Colonic mucosa (tissue), 4 donors: ENCODE results near the gene BMAL1. TPM values are rescaled to one million over a fixed set of nuclear protein-coding genes. Genes with fewer than 3 reads are reported as not detected.
"Not testable (repeated sequence)": the region's sequence is repeated elsewhere in the genome, so short reads cannot be mapped to it uniquely, and the experiment has no call there.

Experiments
- DNase-seq: peaks from one replicate; pipeline ENCODE4 v3.0.0-alpha.2; 2020
- H3K27ac ChIP-seq: fragments of 200-600 bp; one replicate; pipeline ENCODE4 v1.8.0; 2021
- H3K27me3 ChIP-seq: fragments of 200-600 bp; one replicate; pipeline ENCODE4 v1.8.0; 2021
- H3K36me3 ChIP-seq: fragments of 200-600 bp; one replicate; pipeline ENCODE4 v1.8.0; 2021
- H3K4me1 ChIP-seq: fragments of 200-600 bp; one replicate; pipeline ENCODE4 v1.8.0; 2021; ENCODE audit warnings: mild to moderate bottlenecking
- H3K4me3 ChIP-seq: fragments of 200-600 bp; one replicate; pipeline ENCODE4 v1.8.0; 2021
- H3K9ac ChIP-seq, 2 donors: one replicate each; pipeline ENCODE4 v1.7.0; 2013; ENCODE audit warnings: control low read depth in 2 of 2, low read depth in 2 of 2, low read length in 2 of 2
- H3K9me3 ChIP-seq: fragments of 200-600 bp; one replicate; pipeline ENCODE4 v1.8.0; 2021
- CTCF ChIP-seq: fragments of 200-600 bp; IDR thresholded peaks from one replicate; pipeline ENCODE4 v1.8.0; 2022; ENCODE audit warnings: antibody characterized with exemption, mild to moderate bottlenecking
- intact Hi-C: fragments of 100-400 bp; cut with DNase I; formaldehyde crosslinking; loops from one replicate; pipeline ENCODE4 v1.14.1; 2022
- total RNA-seq, 2 donors: library from RNA; stranded (reverse); fragmentation: NEBNext Ultra II Directional in 1 of 2; extraction: Animal tissue kit (Norgen Biotek cat#: 25700) in 1 of 2; gene quantifications; one replicate each; pipeline ENCODE4 v1.2.1, GENCODE V29; 2021
- donor health status: healthy.
- donor health status: DM: no; HTN: no; CAD: no.
- donor health status: DM: no; HTN: no; CAD: no.

Gene BMAL1
- total RNA-seq, 2 donors from 2014 or later = 10.0 to 14.6 TPM

DNA sequence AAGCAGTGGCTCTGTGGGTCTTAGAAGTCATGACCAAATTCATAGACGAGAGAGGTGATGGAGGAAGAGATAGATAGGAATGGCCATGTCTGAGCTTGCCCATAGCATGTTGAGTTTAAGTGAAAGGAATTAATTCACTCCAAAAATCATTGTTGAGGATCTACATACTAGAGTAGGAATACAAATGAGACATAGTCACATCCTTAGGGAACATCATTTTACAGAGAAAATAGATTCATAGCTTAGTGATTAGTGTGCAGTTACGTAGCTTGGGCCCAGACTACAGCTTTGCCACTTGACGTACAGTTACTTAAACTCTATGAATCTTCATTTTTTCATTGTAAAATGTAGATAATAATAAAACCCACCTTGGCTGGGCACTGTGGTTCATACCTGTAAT is 21.4 kb upstream of the BMAL1 start:
- H3K27ac ChIP-seq = no peak overlapping the region
- H3K4me3 ChIP-seq = no peak overlapping the region
- DNase-seq = no peak
- no peaks in the 10 kb centered on the region for H3K9me3 ChIP-seq
- H3K4me1 ChIP-seq = no peaks in the 10 kb centered on the region
- intact Hi-C loops = no loop called here
- H3K27me3 ChIP-seq = no peaks in the 10 kb centered on the region
- no peak for TF ChIP-seq CTCF
- no peaks in the 10 kb centered on the region for H3K36me3 ChIP-seq
- H3K9ac ChIP-seq = no peak overlapping the region

- H3K36me3 ChIP-seq, H3K27ac ChIP-seq, H3K4me3 ChIP-seq, intact Hi-C loops, H3K9me3 ChIP-seq, H3K4me1 ChIP-seq, H3K27me3 ChIP-seq, H3K9ac ChIP-seq, DNase-seq: not testable (repeated sequence)
Measured at GRCh38 chr11:13258061-13258460, 19.5 kb upstream of the BMAL1 start.

- Histone ChIP-seq H3K27ac (no peak overlapping the region), H3K27me3 (no peaks in the 10 kb centered on the region), H3K36me3 (no peaks in the 10 kb centered on the region), H3K9me3 (no peaks in the 10 kb centered on the region), H3K9ac (no peak overlapping the region), H3K4me3 (no peak overlapping the region), H3K4me1 (no peaks in the 10 kb centered on the region)
- intact Hi-C loops = no loop called here
- DNase-seq = no peak
- no peak for TF ChIP-seq CTCF
Measured at GRCh38 chr11:13258855-13259254, 18.7 kb upstream of the BMAL1 start.

GRCh38 chr11:13259374-13259773 is 18.2 kb upstream of the BMAL1 start:
- intact Hi-C loops = no loop called here
- H3K9ac ChIP-seq = no peak overlapping the region

DNA sequence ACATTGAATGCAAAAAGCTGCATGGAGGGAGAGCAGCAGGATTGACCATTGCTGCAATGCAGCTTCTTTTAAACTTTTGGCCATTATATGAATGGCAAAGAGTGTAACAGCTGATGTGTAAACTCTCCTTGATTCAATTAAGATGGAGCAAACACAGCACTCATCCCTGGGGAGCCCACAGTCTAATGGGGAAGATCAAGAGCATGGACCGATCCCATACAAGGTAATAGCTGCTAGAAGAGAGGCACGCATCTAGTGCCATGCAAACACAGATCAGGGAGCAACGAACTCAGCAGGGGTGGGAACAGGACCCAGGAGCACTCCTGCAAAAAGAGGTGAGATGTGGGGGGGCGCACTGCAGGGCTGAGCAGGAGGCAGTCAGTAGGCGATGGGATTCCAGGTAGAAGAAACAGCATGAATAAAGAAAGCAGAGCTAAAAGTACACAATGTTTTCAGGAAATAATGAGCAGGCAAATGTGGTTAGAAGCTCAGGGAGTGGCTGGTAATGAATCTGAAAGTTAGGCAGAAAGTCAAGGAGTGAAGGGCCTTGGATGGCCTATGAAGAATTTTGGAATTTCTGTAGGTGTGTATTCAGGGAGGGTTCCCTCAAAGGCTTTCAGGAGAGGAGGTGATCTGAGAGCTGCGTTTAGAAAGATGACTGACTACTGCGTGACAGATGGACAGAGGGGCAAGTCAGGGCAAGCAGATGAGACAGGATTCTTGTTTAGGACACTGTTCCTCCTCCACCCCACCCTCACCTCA is 17.2 kb upstream of the BMAL1 start:
- Histone ChIP-seq H3K36me3 (no peaks in the 10 kb centered on the region), H3K4me3 (no peak overlapping the region), H3K27ac (no peak overlapping the region), H3K27me3 (no peaks in the 10 kb centered on the region), H3K9ac (no peak overlapping the region), H3K4me1 (no peaks in the 10 kb centered on the region), H3K9me3 (no peaks in the 10 kb centered on the region)
- no peak for TF ChIP-seq CTCF
- intact Hi-C loops = no loop called here
- DNase-seq = no peak

More at GRCh38 chr11:13259374-13259773, 18.2 kb upstream of the BMAL1 start:
- no peaks in the 10 kb centered on the region for H3K36me3 ChIP-seq
- H3K4me3 ChIP-seq = no peak overlapping the region
- no peaks in the 10 kb centered on the region for H3K9me3 ChIP-seq
- no peak for DNase-seq
- H3K27me3 ChIP-seq = no peaks in the 10 kb centered on the region
- no peak overlapping the region for H3K27ac ChIP-seq
- TF ChIP-seq CTCF = no peak
- H3K4me1 ChIP-seq = no peaks in the 10 kb centered on the region

DNA sequence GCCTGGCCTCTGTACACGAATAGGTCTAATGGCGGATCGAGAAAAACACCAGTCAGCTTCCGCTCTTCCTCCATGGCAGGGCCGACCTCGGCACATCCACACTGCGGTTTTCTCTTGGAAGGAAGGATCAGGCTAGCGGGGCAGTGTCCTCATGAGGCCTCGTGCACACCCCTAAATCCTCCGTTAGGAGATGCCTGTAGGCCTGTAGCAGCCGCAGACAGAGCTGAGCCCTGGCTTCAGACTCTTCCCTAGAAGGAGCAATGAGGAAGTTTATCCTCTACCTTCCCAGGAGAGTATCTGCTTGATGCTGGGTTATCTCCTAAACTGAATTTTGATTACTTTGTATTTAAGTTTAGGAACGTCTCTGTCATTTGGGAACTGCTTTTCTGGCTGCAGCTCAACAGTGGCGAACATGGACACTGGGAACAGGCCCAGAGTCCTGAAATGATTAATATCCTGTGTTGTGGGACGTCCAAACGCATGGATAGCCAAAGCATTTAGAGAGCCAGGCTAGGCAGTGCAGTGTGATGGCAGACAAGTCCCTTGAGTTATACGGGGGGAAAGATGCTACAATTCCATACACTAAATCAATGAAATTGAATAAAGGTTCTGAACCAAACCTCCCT is 16.5 kb upstream of the BMAL1 start:
- no peaks in the 10 kb centered on the region for H3K36me3 ChIP-seq
- intact Hi-C loops = no loop called here
- no peaks in the 10 kb centered on the region for H3K27me3 ChIP-seq
- H3K27ac ChIP-seq = no peak overlapping the region
- H3K4me1 ChIP-seq = no peaks in the 10 kb centered on the region
- no peak for TF ChIP-seq CTCF
- H3K9ac ChIP-seq = no peak overlapping the region
- no peak for DNase-seq
- no peak overlapping the region for H3K4me3 ChIP-seq
- H3K9me3 ChIP-seq = no peaks in the 10 kb centered on the region
